Pancreas (tissue), 10 donors: ENCODE measurements around the gene CCDC90B. TPM values are rescaled to one million over a fixed set of nuclear protein-coding genes. Genes with fewer than 3 reads are reported as not detected.

Experiments
- ATAC-seq, 4 donors: fragments of 200-7000 bp; cut with Tn5 transposase; one replicate each; pipeline versions ENCODE4 v1.8.0 to v1.9.1; 2020; ENCODE audit warnings: mild to moderate bottlenecking in 4 of 4, moderate library complexity in 4 of 4
- DNase-seq, 6 donors: peaks; one replicate each; pipeline ENCODE4 v3.0.0-alpha.2; 2020
- FAIRE-seq: peaks from 2 replicates; lab custom pipeline; 2012; peaks lifted over from hg19 to GRCh38; lab: Jason Lieb, UNC
- H3K27ac ChIP-seq, 4 donors: fragments of 200-600 bp; sonication (generic); 1 replicate in 3 of 4; 2 replicates in 1 of 4; pipeline versions ENCODE4 v1.5.0 to v1.8.0; 2020
- H3K27me3 ChIP-seq, 4 donors: fragments of 200-600 bp; one replicate each; pipeline ENCODE4 v1.8.0; 2021
- H3K36me3 ChIP-seq, 3 donors: fragments of 200-600 bp; sonication (generic) in 1 of 3; one replicate each; pipeline versions ENCODE4 v1.5.0 to v1.8.0; 2020 to 2021
- H3K4me1 ChIP-seq, 3 donors: fragments of 200-600 bp; one replicate each; pipeline ENCODE4 v1.8.0; 2021
- H3K4me3 ChIP-seq, 4 donors: fragments of 200-600 bp; sonication (generic) in 2 of 4; one replicate each; pipeline versions ENCODE4 v1.5.0 to v1.8.0; 2020 to 2021
- H3K9me3 ChIP-seq, 4 donors: fragments of 200-600 bp; one replicate each; pipeline ENCODE4 v1.8.0; 2021
- WGBS, 2 donors: extraction: QIAGEN DNeasy Blood & Tissue Kit; methylation state at CpG; one replicate each; pipeline ENCODE4 v1.1.7; 2013; 5-methylcytosine and 5-hydroxymethylcytosine counted together
- intact Hi-C, 3 donors: fragments of 100-400 bp; cut with DNase I; formaldehyde crosslinking; loops; one replicate each; pipeline versions ENCODE4 v1.11.1 to v1.14.2; 2022
- polyA plus RNA-seq, 2 donors: library from polyadenylated mRNA; stranded (reverse); fragments of 200-250 nt; gene quantifications; one replicate each; pipeline ENCODE4 v1.2.3, GENCODE V29; 2013
- total RNA-seq, 6 donors: library from RNA; stranded (reverse); fragmentation: NEBNext Ultra II Directional in 4 of 6; extraction: Animal tissue kit (Norgen Biotek cat#: 25700) in 4 of 6; gene quantifications; one replicate each; pipeline versions ENCODE4 v1.2.1 to v1.2.4, GENCODE V29; 2021 to 2023
- TF ChIP-seq, protein P1 (sequence below), 4 donors: fragments of 200-600 bp; sonication (generic) in 3 of 4; IDR thresholded peaks; one replicate each; pipeline versions ENCODE4 v1.5.0 to v1.8.0; 2021; ENCODE audit warnings: antibody characterized with exemption in 4 of 4
- donor health status: healthy with polysubstance abuse.
- donor health status: DM: no; HTN: no; CAD: no; lungs with moderate emphysema.
- donor health status: DM: no; HTN: no; CAD: no.
- donor health status: control.
- donor health status: control.
- donor health status: Bipolar disorder and iron deficiency.
- donor health status: DM: yes; HTN: yes; CAD: no.
- donor health status: DM: no; HTN: no; CAD: no.
- donor health status: DM: no; HTN: no; CAD: no.
- donor health status: DM: yes; HTN: yes; CAD: no.

Gene CCDC90B
- total and polyA plus RNA-seq, 8 donors: 12.1 to 25.1 (median 16.3) TPM

- FAIRE-seq (no peak), DNase-seq (no peak), ATAC-seq (no peak)
- Histone ChIP-seq H3K4me3 (no peak overlapping the region), H3K36me3 (no peaks in the 10 kb centered on the region), H3K27ac (no peak overlapping the region), H3K27me3 (no peaks in the 10 kb centered on the region), H3K9me3 (no peaks in the 10 kb centered on the region), H3K4me1 (no peaks in the 10 kb centered on the region)
- TF ChIP-seq, protein P1, sequence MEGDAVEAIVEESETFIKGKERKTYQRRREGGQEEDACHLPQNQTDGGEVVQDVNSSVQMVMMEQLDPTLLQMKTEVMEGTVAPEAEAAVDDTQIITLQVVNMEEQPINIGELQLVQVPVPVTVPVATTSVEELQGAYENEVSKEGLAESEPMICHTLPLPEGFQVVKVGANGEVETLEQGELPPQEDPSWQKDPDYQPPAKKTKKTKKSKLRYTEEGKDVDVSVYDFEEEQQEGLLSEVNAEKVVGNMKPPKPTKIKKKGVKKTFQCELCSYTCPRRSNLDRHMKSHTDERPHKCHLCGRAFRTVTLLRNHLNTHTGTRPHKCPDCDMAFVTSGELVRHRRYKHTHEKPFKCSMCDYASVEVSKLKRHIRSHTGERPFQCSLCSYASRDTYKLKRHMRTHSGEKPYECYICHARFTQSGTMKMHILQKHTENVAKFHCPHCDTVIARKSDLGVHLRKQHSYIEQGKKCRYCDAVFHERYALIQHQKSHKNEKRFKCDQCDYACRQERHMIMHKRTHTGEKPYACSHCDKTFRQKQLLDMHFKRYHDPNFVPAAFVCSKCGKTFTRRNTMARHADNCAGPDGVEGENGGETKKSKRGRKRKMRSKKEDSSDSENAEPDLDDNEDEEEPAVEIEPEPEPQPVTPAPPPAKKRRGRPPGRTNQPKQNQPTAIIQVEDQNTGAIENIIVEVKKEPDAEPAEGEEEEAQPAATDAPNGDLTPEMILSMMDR (IDR thresholded peaks at IDR 0.05): no peak
- 69% methylated on average over 4 of the region's 4 CpGs for WGBS, 2 donors
- intact Hi-C loops: loop anchor here in 1 of 3 donors (10.0 kb wide), 1 partner anchor 411 kb away; no protein-coding TSS in a partner anchor
Observed at GRCh38 chr11:83303316-83303715, 17.1 kb upstream of the CCDC90B start.

GRCh38 chr11:83302151-83302550, 16.0 kb upstream of the CCDC90B start:
- H3K4me1 ChIP-seq: no peaks in the 10 kb centered on the region
- no peak overlapping the region for H3K27ac ChIP-seq
- no peaks in the 10 kb centered on the region for H3K27me3 ChIP-seq
- DNase-seq: no peak
- no peak for ATAC-seq
- intact Hi-C loops: loop anchor here in 1 of 3 donors (10.0 kb wide), 1 partner anchor 413 kb away; no protein-coding TSS in a partner anchor
- FAIRE-seq: no peak
- TF ChIP-seq, protein P1 (IDR thresholded peaks at IDR 0.05): no peak
- no peaks in the 10 kb centered on the region for H3K9me3 ChIP-seq
- H3K36me3 ChIP-seq: no peaks in the 10 kb centered on the region
- no peak overlapping the region for H3K4me3 ChIP-seq
- 77 to 91% methylated on average over 3 of the region's 3 CpGs for WGBS, 2 donors

DNA sequence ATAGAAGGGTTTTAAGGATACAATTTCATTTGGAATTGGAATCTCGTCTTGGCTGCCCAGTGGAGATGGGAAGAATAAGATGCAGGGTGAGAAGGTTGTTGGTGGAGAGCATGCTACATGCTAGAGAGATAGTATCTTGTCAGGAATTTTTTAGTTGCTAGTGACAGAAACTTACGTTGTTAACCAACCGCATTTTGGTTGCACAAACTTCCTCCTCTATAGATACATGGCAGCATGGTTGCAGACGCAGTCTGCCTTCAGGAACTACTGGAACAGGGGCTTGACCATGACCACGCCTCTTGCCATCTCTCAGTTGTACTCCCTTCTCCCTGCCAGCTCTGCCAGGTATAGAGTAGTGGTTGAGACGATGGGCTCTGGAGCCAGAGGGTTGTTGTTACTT, 13.5 kb upstream of the CCDC90B start:
- no peaks in the 10 kb centered on the region for H3K27me3 ChIP-seq
- no peaks in the 10 kb centered on the region for H3K4me1 ChIP-seq
- DNase-seq (no peak), FAIRE-seq (no peak), ATAC-seq (no peak)
- WGBS, 2 donors: 81 to 88% methylated on average over 6 of the region's 6 CpGs
- H3K4me3 ChIP-seq: no peak overlapping the region
- H3K27ac ChIP-seq: no peak overlapping the region
- no peaks in the 10 kb centered on the region for H3K36me3 ChIP-seq
- H3K9me3 ChIP-seq: no peaks in the 10 kb centered on the region
- intact Hi-C loops: loop anchor here in 2 of 3 donors (10.0 kb wide), 2 partner anchors 415 to 515 kb away; no protein-coding TSS in a partner anchor
- TF ChIP-seq, protein P1 (IDR thresholded peaks at IDR 0.05): no peak

DNA sequence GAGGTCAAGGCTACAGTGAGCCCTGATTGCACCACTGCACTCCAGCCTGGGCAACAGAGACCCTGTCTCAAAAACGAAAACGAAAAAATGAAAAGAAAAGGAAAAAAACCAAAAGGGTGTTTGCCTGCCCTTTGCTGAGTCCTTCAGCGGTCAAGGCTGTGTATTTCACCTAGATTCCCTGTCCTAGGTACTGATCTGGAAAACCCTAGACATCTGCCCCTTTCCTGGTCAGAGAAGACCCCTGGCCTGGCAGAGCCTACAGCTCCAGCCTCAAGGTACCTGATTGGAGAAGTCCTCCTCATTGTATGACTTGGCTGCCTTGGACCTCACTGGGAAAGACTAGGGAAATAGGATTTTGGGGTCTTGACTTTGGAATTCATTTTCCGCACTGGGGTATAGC, 8.0 kb upstream of the CCDC90B start:
- Histone ChIP-seq H3K4me1 (no peaks in the 10 kb centered on the region), H3K36me3 (no peaks in the 10 kb centered on the region), H3K4me3 (no peak overlapping the region), H3K27ac (no peak overlapping the region), H3K9me3 (no peaks in the 10 kb centered on the region), H3K27me3 (no peaks in the 10 kb centered on the region)
- DNase-seq: no peak
- intact Hi-C loops: loop anchor here in 2 of 3 donors (5.0 to 10.0 kb wide), 2 partner anchors 521 to 523 kb away; no protein-coding TSS in a partner anchor
- TF ChIP-seq, protein P1 (IDR thresholded peaks at IDR 0.05): no peak
- FAIRE-seq: no peak
- WGBS, 2 donors: 78 to 85% methylated on average over 4 of the region's 4 CpGs
- ATAC-seq: no peak

DNA sequence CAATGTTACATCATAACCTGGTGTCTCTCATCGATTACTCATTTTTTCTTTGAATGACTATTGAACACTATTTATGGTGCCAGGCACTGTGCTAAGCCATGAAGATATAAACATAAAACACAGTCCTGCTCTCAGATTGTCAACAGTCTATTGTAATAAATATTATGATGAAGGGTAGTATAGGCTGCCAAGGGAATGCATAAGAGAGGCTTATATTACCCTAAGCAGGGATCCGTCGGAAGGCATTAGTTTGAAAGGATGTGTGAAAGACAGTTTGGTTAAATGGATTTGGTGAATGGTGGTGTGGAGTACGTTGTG, 7.2 kb upstream of the CCDC90B start:
- Histone ChIP-seq H3K36me3 (no peaks in the 10 kb centered on the region), H3K4me3 (no peak overlapping the region), H3K27me3 (no peaks in the 10 kb centered on the region), H3K27ac (no peak overlapping the region), H3K9me3 (no peaks in the 10 kb centered on the region), H3K4me1 (no peaks in the 10 kb centered on the region)
- 72 to 77% methylated on average over 4 of the region's 4 CpGs for WGBS, 2 donors
- no peak for DNase-seq
- FAIRE-seq: no peak
- TF ChIP-seq, protein P1 (IDR thresholded peaks at IDR 0.05): no peak
- intact Hi-C loops: loop anchor here in 2 of 3 donors (5.0 to 10.0 kb wide), 2 partner anchors 521 to 524 kb away; no protein-coding TSS in a partner anchor
- no peak for ATAC-seq
